Activated T-helper 1 cell treated with anti-CD3 and anti-CD28 coated beads, Interleukin-2, amount 50 U/mL, for 16 hours (primary cell): ENCODE results near the gene ZNF688.

Experiments
- DNase-seq, 2 donors: peaks; one replicate each; pipeline ENCODE4 v3.0.0-alpha.2; 2020; ENCODE audit warnings: low read depth in 1 of 2, low spot score in 1 of 2

ZNF688 gene

DNA sequence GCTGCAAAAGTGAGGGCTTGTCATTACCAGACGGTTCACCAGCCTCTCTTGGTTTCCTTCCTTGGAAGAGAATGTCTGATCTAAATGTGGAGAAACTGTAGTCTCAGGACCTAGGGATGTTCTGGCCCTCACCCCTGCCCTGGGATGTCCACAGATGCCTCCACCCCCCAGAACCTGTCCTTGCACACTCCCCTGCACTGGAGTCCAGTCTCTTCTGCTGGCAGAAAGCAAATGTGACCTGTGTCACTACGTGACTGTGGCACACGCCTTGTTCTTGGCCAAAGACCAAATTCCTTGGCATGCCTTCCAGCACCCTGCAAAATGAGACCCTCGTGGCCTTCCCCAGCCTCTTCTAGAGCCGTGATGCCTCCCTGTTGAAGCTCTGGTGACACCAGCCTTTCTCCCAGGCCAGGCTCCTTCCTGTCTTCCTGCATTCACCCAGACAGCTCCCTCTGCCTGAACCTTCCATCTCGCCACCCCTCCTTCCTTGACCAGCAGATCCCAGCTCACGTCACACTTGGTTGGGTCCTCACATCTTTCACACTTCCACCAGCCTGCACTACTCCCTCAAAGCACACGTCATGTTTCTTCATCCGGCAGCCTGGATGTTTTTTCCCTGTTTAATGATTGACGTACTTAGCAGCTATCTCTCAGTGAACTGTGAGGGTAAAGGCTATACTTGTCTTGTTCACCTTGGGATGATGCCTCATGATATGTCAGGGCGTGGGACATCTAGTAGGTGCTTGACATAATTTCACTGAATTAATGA lies 49.5 kb downstream of the ZNF688 start:
- DNase-seq, result no peak

GRCh38 chr16:30521476-30521872 lies 50.0 kb downstream of the ZNF688 start:
- DNase-seq, result no peak
